OCI-LY3 (cell line): ENCODE measurements around the gene DMWD.

Experiments used
- EZH2phosphoT487 ChIP-seq: fragments of 200-600 bp; shearing (Covaris generic); IDR thresholded peaks from 2 replicates; pipeline ENCODE4 v1.6.1; 2018; ENCODE audit warnings: antibody characterized with exemption, mixed run types, low read depth
- TF ChIP-seq, protein P1 (sequence below): fragments of 200-600, 300-600 bp; sonication (generic); IDR thresholded peaks from 2 replicates; pipeline ENCODE4 v1.5.1; 2014; ENCODE audit warnings: antibody characterized with exemption, low read length, low read depth

DNA sequence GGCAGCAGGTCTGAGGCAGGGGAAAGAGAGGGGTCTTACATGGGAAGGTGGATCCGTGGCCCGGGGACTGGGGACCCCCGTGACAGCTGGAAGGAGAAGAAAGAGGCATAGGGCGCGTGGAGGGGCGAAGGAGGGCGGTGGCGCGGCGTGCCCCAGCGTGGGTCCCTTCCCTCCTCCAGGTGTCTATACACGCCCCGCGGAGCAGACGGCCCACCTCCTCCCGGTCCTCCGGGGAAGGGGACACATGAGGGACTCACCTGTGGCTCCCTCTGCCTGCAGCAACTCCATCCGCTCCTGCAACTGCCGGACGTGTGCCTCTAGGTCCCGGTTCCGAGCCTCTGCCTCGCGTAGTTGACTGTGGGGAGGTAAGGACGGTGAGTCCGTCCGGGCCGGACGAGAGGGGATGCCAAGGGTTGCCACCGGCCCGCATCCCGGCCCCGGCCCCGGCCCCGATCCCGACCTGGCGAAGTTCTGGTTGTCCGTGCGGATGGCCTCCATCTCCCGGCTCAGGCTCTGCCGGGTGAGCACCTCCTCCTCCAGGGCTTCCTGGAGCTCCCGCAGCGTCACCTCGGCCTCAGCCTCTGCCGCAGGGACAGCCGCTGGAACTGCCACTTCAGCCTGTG is 21.2 kb downstream of the DMWD start:
- TF ChIP-seq, protein P1, sequence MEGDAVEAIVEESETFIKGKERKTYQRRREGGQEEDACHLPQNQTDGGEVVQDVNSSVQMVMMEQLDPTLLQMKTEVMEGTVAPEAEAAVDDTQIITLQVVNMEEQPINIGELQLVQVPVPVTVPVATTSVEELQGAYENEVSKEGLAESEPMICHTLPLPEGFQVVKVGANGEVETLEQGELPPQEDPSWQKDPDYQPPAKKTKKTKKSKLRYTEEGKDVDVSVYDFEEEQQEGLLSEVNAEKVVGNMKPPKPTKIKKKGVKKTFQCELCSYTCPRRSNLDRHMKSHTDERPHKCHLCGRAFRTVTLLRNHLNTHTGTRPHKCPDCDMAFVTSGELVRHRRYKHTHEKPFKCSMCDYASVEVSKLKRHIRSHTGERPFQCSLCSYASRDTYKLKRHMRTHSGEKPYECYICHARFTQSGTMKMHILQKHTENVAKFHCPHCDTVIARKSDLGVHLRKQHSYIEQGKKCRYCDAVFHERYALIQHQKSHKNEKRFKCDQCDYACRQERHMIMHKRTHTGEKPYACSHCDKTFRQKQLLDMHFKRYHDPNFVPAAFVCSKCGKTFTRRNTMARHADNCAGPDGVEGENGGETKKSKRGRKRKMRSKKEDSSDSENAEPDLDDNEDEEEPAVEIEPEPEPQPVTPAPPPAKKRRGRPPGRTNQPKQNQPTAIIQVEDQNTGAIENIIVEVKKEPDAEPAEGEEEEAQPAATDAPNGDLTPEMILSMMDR: no peak
- TF ChIP-seq EZH2phosphoT487: no peak
